HG03354 (cell line): Measurements from ENCODE around the gene THG1L.
A peak's percentile ranks its signal among the peaks of the same experiment; 100 is the strongest.
"Not testable (repeated sequence)": the region's sequence is repeated elsewhere in the genome, so short reads cannot be mapped to it uniquely, and the experiment has no call there.

Source experiments
- ATAC-seq: cut with Tn5 transposase; IDR thresholded peaks from one replicate; pipeline ENCODE4 v1.9.1; 2021; ENCODE audit warnings: mild to moderate bottlenecking; ENCODE audit not compliant: unreplicated experiment, poor library complexity, severe bottlenecking

The THG1L gene

DNA sequence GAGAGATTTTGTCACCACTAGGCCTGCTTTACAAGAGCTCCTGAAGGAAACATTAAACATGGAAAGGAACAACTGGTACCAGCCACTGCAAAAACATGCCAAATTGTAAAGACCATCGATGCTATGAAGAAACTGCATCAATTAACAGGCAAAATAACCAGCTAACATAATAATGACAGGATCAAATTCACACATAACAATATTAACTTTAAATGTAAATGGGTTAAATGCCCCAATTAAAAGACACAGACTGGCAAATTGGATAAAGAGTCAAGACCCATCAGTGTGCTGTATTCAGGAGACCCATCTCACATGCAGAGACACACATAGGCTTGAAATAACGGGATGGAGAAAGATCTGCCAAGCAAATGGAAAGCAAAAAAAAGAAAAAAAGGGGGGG lies 8.3 kb upstream of the THG1L start:
- not testable (repeated sequence) for ATAC-seq

DNA sequence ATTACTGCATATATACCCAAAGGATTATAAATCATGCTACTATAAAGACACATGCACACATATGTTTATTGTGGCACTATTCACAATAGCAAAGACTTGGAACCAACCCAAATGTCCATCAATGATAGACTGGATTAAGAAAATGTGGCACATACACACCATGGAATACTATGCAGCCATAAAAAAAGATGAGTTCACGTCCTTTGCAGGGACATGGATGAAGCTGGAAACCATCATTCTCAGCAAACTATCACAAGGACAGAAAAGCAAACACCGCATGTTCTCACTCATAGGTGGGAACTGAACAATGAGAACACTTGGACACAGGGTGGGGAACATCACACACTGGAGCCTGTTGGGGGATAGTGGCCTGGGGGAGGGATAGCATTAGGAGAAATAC lies 4.6 kb upstream of the THG1L start:
- not testable (repeated sequence) for ATAC-seq

DNA sequence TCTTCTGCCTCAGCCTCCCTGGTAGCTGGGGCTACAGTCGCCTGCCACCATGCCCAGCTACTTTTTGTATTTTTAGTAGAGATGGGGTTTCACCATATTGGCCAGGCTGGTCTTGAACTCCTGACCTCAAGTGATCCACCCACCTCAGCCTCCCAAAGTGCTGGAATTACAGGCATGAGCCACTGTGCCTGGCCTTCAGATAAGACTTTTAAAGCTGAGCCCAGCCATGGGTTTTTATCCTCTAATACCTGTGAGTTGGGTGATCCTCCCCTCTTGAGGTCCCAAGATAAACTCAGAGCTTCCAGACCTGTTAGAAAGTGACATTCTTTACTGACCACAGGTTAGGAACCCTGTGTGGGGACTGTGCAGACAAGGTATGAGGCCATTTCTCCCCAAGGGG lies 3.4 kb upstream of the THG1L start:
- ATAC-seq, result not testable (repeated sequence)

DNA sequence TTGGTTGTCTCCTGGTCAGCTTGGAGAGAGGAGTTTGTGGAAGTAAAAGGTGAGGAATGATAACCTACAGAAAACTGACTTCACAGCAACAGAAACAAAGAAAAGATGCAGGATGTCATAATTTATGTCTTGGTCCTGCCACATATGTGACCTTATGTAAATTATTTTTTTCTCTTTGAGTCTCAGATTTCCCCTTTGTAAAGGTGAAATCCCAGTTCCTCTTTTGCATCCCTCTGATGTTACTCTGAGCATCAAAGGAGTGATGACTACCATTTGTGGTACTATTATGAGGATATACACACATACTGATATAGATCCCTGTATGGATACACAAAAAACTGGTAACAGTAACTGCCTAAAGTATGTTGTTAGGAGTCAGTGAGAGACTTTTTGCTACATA lies 1.4 kb upstream of the THG1L start:
- peak; percentile 65 for ATAC-seq

DNA sequence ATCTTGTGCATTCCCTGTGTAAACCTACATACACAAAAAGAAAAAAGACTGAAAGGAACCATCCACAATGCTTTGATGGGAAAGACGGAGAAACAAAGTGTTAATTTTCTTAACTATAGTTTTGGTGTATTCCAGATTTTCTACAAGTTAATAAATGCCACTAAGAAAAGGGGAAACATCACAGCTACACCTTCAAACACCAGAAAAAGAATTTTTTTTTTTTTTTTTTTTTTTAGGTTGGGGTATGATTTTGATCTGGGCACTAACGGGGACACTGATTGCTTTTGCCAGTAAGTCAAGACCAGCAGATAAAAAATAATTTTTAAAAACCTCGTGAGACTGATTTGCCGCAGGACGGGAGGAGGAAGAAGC lies 334 bp upstream of the THG1L start:
- no peak for ATAC-seq

DNA sequence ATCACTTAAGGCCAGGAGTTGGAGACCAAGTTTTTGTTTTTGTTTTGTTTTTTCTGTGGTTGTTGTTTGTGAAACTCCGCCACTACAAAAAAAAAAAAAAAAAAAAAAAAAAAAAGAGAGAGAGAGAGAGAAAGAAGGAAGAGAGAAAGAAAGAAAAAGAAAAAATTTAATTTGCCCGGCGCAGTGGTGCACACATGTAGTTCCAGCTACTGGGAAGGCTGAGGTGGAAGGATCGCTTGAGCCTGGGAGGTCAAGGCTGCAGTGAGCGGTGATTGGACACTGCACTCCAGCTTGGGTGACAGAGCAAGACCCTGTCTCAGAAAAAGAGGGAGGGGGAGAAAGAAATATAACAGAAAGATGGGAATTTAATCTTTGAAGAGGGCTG lies 902 bp downstream of the THG1L start:
- ATAC-seq, result no peak

DNA sequence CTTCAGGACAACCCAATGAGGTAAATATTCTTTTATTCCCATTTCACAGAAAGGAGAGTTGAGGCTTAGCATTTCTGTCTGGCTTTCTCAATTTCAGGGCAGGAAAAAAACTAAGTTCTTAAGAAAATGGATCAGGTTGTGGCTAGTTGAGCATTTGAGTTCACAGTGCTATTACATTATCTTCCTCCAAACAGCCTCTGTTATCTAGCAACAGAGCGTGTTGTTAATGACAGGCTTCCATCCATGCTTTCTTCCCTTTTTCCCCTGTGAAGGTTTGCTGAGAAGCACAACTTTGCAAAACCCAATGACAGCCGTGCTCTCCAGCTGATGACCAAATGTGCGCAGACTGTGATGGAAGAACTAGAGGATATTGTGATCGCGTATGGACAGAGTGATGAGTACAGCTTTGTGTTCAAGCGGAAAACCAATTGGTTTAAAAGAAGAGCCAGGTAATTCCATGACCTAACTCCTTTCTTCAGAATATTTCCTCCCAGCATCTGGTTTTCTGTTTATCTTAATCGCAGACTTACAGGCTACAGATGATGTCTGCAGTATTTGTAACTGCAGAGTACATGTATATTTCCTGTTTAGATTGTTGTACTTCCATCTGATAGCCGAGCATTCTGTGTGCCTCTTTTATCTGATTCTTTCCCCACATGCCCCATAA lies 1.5 kb downstream of the THG1L start:
- no peak for ATAC-seq

DNA sequence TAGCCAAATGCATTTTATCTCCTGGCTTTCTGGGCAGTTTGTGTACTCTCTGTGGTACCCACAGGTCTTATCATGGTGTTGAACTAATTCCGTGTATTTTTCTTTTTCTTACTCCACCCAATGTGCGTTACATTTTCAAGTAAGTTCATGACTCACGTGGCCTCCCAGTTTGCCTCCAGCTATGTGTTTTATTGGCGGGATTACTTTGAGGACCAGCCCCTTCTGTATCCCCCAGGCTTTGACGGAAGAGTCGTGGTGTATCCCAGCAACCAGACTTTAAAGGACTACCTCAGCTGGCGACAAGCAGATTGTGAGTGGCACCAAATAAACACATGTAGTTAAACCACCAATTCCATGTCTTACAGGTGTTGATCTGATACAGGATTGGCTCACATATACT lies 3.2 kb downstream of the THG1L start:
- ATAC-seq, result no peak

DNA sequence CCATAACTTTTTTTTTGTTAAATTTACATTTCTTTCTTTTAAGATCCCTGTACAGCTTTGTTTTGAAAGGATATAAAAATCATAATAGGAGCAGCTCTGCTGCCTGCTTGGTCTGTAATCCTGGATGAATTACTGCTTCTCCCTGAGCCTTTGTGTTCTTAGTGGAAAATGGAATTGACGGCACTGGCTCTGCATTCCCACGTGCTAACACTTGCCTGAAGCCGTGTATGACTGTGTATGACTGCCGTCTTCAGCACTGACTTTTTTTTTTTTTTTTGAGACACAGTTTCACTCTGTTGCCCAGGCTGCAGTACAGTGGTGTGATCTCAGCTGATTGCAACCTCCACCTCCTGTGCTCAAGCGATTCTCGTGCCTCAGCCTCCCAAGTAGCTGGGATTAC lies 4.8 kb downstream of the THG1L start:
- no peak for ATAC-seq

DNA sequence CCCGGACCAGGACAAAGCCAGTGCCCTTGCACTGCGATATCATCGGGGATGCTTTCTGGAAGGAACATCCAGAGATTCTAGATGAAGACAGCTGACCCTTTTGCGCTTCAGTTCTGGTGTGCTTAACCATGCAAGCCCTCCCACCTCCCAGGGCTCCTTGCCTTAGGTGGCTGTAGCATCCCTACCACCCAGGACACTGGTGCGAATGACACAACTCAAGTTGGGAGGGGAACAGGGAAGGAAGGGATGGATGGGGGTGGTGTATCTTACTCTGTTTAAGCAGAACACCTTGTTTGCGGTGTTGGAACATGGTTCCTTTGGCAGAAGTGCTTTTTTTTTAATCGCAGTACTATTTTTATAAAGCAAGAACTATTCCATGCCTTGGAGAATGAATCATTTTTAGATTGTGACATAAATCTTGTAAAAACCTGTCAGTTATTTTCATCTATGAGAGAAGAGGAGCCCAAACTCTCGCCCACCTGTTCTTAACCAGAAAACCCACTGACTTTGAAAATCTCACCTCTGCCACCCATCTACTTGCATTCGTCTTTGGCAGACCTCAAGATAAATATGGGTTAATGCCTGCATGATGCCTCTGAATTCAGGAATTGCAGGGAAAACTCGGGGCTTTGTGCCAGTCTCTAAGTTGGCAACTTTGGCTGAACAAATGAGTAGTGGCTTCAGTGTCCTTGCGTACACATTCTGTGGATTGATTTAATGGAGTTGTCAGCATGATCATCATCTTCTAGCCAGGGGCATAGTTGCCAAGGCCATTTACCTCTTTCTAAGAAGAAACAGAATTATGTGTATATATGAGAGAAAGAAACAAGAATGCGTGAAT lies 8.4 kb downstream of the THG1L start:
- no peak for ATAC-seq

DNA sequence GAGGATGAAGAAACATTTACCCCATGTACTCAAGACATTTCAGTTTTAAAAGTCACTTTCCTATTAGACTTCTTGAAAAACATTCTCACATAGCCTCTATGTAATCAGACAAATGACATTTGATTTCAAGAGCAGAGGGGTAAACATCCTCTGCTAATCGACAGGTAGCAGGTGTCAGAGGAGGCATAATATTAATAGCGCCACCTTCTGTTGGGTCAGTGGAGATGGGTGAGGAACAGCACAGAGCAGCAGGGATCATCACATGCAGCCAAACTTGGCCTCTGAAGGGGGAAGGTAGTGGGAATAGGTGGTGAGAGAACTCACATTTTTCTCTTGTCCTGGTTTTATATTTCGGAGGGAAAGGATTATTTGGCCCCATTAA lies 9.0 kb downstream of the THG1L start:
- no peak for ATAC-seq

DNA sequence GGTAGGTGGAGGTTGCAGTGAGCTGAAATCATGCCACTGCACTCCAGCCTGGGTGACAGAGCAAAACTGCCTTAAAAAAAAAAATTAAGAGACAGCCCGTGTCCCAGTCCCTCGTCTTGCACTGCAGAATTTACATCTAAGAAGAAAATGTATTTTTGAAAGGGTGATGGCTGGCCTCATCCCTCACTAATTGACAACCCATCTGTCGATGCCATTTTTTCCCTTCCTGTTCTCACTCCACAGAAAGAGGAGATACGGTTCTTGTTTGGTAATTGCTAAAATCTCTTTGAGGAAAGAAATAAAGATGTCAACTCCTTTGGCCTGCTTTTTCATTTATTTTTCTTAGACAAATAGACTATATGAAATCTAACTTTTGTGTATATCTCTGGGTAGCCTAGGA lies 9.9 kb downstream of the THG1L start:
- ATAC-seq, result no peak

DNA sequence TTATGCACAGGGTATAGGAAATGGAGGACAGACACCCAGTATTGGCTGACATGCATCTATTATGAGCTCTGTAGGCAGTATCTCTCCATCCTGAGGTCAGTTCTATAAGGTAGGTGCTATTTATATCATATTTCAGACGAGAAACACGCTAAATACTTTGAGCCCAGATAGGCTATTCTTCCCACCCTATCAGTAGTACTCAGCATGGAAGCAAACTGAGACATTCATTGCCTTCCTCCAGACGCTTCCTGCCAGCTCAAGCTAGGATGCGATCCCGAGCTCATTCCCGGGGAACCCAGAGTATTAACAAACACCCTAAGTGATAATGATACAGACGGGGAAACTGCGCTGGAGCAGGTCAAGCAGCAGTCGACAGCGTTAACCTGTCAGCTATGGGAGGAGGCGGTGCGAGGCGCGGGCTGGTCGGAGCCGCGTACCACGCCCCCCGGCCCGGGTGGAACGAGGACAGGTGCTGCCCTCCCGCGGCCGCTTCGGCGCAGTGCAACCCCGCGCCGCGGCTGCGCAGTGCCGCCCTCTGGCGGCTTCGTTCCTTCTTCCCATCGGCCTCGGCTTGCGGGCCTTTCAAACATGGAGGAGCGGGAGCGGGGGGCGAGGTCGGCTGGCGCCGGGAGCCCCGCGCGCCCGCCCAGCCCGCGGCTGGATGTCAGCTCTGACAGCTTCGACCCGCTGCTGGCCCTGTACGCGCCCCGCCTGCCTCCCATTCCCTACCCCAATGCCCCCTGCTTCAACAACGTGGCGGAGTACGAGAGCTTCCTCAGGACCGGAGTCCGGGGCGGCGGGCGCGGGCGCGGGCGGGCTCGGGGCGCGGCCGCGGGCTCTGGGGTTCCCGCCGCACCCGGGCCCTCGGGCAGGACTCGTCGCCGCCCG lies 12.2 kb downstream of the THG1L start, which contains the start of gene LSM11:
TSS of gene LSM11 (plus strand) at position 550 of the 888 bp plus-strand sequence. CDS start at position 589, 39 bp downstream.
- ATAC-seq, result peak; percentile 91

DNA sequence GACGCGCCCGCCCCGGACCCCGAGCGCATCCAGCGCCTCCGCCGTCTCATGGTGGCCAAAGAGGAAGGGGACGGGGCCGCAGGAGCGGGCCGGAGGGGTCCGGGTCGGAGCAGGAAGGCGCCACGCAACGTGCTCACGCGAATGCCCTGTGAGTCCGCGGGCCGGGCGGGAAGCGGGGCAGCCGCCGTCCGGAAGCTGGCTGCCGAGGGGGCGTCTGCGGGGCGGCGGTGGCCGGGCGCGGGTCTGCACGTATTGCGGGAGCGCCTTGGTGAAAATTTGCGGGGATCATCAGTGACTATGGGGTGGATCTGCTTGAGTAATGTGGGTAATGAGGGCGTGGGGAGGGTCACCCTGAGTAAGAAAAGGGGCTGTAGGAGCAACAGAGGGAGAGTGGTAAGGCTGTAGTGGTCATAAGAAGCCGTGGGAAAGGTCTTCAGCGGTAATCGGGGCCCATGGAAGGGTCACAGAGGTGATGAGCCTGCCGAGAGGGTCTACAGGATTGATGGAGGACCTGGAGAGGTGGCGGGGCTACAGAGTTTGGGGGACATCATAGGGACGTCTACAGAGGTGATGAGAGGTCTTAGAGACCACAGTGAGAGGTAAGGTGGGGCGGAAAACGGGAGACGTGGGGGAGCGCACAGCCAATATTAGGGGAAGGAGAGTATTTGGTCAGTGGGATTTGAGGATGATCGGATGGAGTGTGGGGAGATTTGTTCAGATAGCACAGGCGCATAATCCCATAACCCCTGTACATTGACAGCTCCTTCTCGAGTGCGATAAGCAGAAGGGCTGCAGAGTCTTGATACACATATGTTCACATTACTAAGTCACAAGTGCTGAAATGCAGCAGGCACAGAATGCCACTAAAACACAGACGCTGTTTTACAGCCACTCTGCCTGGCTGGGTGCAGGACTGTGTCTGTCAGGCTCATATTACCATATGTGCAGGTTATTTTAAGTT lies 13.1 kb downstream of the THG1L start:
- ATAC-seq, result peak; percentile 45

DNA sequence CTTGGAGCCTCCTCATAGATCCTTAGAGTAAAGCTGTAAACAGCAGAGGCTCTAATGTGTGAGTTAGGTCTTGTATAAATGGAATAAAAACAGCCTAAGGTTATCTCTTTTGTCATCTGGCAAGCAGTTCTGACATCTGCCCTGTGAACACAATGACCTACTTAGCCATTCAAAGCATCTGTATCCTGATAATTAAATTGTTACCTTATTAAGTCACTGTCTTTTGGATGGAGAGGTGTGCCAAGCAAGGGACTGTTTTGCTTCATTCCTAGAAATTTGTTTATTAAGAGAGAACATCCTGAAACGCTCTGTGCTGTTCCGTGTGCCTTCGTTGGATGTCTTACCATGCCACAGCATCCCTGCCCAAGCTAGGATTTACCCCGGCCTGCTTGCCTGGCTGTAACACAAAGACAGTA lies 13.8 kb downstream of the THG1L start:
- no peak for ATAC-seq

DNA sequence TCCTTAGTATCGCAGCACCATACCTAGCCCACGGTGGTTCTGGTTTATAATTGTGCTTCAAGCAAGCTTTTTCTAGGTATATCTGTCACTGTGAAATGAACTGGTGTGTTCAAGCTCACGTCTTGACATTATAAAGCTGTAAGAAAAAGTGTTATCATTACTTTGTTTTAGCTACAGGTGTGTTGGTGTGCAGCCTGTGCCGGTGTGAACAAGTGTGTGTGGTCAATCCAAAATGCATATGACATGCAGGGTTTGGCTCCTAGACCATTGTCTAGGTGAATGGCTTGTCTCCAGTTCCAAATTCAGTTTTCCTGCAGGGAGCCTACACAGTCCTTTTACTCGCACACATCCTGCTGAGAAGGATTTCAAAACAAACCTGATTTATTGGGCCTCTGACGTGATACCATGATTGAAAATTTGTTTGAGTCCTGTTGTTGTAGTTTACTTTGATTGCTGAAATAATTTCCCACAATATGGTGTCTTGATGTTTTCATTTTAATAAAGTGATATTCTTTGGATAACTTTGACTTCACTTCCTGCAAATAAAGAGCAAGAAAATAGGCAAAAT lies 16.0 kb downstream of the THG1L start:
- no peak for ATAC-seq

DNA sequence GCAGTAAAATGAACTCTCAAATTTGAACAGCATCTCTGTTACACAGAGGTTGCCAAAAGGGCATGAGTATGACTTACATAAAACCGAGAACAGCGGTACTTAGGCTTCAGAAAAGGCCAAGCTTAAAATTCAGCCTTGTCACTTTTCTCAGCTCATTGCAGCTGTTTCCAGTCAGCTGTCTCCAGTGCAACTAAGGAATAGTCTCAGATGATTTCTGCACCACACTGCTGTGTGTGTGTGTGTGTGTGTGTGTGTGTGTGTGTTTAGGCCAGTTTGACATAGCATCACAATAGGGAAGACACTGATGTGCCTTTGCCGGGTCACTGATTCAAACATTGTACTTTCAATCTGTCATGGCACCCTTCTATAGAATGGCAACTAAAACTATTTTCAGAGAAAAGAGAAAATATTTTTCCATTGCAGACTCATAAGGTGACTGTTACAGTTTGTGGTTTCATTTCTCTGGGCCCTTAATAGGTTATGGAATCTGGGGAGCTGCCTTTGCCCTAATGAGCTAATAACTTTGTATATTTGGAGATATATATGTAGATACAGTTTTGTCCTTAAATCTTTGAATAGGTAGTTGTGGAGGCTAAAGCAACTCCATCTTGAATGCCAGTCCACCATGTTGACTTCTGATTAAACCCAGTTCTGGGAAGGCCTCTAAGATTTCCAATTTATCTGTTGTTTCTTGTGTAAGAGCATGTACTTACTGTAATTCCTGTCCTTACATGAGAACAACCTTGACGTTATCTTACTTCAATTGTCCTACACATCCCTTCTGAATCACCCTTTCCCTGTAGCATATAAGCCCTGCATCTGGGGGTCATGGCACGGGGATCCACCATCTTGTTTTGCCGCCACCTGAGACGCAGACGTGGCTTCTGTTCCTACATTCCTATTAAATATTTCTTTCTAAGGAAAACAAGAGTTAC lies 16.8 kb downstream of the THG1L start:
- ATAC-seq, result no peak
